ENCODE data around the gene OAS2. TPM values are rescaled to one million over a fixed set of nuclear protein-coding genes. Genes with fewer than 3 reads are reported as not detected.
"Not testable (repeated sequence)": the region's sequence is repeated elsewhere in the genome, so short reads cannot be mapped to it uniquely, and the experiment has no call there.

OAS2 gene
- total RNA-seq, 1 donor from 2014 or later = 0.36 TPM

DNA sequence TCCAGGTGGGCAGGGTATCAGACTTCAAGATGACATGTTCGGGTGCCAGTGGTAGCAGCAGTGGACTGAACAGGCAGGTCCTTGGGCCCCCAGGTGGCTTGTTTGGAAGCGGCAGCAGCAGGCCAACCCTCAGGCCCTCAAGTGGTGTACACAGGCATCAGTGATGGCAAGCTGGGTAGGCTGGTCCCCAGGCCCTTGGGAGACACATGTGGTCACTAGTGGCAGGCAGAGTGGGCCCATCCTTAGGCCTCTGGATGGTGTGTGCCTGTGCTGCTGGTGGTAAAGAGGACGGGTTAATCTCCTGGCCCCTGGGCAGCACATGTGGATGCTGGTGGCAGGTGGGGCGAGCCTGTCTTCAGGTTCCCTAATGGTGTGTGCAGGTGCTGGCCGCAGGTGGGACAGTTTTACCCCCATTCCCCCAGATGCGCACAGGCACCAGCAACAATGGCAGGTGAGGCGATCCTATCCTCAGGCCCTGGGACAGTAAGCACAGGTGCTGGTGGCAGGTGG is 8.0 kb downstream of the OAS2 start:
- H3K4me3 Mint-ChIP-seq = no peak overlapping the region
- H3K27me3 Mint-ChIP-seq (ENCODE audit: low read depth) = peaks cover 37% of the 10 kb centered on the region
- H3K4me1 Mint-ChIP-seq = no peaks in the 10 kb centered on the region
- H3K36me3 Mint-ChIP-seq = no peaks in the 10 kb centered on the region
- no peak overlapping the region for H3K27ac Mint-ChIP-seq
- TF ChIP-seq, protein P1, sequence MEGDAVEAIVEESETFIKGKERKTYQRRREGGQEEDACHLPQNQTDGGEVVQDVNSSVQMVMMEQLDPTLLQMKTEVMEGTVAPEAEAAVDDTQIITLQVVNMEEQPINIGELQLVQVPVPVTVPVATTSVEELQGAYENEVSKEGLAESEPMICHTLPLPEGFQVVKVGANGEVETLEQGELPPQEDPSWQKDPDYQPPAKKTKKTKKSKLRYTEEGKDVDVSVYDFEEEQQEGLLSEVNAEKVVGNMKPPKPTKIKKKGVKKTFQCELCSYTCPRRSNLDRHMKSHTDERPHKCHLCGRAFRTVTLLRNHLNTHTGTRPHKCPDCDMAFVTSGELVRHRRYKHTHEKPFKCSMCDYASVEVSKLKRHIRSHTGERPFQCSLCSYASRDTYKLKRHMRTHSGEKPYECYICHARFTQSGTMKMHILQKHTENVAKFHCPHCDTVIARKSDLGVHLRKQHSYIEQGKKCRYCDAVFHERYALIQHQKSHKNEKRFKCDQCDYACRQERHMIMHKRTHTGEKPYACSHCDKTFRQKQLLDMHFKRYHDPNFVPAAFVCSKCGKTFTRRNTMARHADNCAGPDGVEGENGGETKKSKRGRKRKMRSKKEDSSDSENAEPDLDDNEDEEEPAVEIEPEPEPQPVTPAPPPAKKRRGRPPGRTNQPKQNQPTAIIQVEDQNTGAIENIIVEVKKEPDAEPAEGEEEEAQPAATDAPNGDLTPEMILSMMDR (IDR thresholded peaks at IDR 0.05; ENCODE audit: unreplicated experiment) = no peak
- no peak for DNase-seq (ENCODE audit: low spot score in 2 of 2, unreplicated experiment in 2 of 2)
- H3K9me3 Mint-ChIP-seq = peaks cover 31% of the 10 kb centered on the region

DNA sequence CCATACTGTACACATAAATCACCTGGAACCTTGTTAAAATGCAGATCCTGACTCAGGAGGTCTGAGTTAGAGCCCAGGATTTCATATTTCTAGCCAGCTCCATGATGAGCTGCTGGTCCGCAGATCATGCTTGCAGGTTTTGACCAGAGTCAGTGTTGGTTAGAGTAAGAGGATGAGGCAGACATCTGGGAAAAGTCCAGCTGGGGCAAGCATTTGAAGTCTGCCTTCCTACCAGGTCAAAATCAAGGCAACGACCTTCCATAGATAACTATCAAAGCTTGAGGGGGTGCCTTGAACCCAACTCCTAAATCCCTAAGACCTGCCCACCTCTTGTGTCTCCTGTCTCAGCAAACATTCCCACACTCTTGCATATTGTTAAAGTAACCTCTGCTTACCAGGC is 9.2 kb downstream of the OAS2 start:
- no peak overlapping the region for H3K27ac Mint-ChIP-seq
- TF ChIP-seq, protein P1 (IDR thresholded peaks at IDR 0.05; ENCODE audit: unreplicated experiment) = no peak
- H3K36me3 Mint-ChIP-seq = no peaks in the 10 kb centered on the region
- DNase-seq (ENCODE audit: low spot score in 2 of 2, unreplicated experiment in 2 of 2) = no peak
- H3K4me3 Mint-ChIP-seq = no peak overlapping the region
- H3K27me3 Mint-ChIP-seq (ENCODE audit: low read depth) = peaks cover 30% of the 10 kb centered on the region
- H3K9me3 Mint-ChIP-seq = peaks cover 18% of the 10 kb centered on the region
- no peaks in the 10 kb centered on the region for H3K4me1 Mint-ChIP-seq

DNA sequence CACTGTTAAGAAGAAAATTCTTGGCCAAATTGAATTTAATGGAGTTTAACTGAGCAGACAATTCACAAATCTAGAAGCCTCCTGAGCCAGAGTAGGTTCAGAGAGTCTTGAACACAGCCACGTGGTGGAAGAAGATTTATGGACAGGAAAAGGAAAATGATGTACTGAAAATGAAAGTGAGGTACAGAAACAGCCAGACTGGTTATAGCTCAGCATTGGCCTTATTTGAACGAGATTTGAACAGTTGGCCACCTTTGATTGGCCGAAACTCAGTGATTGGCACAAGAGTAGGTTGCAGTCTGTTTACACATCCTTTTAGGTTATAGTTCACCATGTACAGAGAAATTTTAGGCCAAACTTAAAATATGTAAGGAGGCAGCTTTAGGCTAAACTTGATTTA is 9.9 kb downstream of the OAS2 start:
- DNase-seq (ENCODE audit: low spot score in 2 of 2, unreplicated experiment in 2 of 2) = no peak
- Mint-ChIP-seq H3K4me3 (no peak overlapping the region), H3K4me1 (no peaks in the 10 kb centered on the region), H3K9me3 (peaks cover 14% of the 10 kb centered on the region), H3K27me3 (ENCODE audit: low read depth) (peaks cover 30% of the 10 kb centered on the region), H3K27ac (no peak overlapping the region), H3K36me3 (no peaks in the 10 kb centered on the region)
- TF ChIP-seq, protein P1 (IDR thresholded peaks at IDR 0.05; ENCODE audit: unreplicated experiment) = no peak

DNA sequence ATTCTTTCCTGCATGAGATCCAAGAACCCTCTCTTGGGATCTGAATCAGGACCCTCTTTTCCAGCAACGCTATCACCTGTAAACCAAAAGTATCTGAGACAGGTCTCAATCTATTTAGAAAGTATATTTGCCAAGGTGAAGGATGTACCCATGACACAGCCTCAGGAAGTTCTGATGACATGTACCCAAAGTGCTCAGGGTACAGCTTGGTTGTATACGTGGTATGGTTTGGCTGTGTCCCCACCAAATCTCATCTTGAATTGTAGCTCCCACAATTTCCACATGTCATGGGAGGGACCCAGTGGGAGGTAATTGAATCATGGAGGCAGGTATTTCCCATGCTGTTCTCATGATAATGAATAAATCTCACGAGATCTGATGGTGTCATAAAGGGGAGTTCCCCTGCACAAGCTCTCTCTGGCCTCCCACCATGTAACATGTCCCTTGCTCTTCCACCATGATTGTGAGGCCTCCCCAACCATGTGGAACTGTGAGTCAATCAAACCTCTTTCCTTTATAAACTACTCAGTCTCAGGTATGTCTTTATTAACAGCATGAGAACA is 10.6 kb downstream of the OAS2 start:
- H3K27ac Mint-ChIP-seq; H3K36me3 Mint-ChIP-seq; H3K4me3 Mint-ChIP-seq; DNase-seq (ENCODE audit: low spot score in 2 of 2, unreplicated experiment in 2 of 2); H3K4me1 Mint-ChIP-seq: not testable (repeated sequence)
- Mint-ChIP-seq H3K9me3 (peaks cover 14% of the 10 kb centered on the region), H3K27me3 (ENCODE audit: low read depth) (peaks cover 30% of the 10 kb centered on the region)

DNA sequence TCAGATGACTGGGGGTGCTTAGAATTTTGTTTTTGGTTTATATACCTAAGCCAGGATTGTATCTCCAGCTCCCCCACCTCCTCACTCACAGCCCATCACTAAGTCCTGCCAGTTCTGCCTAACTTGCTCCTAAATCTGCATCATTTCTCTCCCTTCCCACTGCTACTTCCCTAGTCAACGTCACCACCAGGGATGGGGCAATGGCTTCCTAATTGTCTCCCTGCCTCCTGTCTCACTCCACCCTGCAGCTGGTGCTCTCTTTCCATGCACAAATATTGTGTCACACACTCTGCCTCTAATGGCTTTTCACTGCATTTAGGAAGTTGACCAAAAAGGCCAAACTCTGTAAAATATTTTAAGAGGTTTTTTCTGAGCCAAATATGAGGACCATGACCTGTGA is 11.5 kb downstream of the OAS2 start:
- H3K9me3 Mint-ChIP-seq = peaks cover 7% of the 10 kb centered on the region

More for the DNA sequence above, 11.5 kb downstream of the OAS2 start:
- TF ChIP-seq, protein P1 (IDR thresholded peaks at IDR 0.05; ENCODE audit: unreplicated experiment) = no peak
- H3K27ac Mint-ChIP-seq = no peak overlapping the region
- peaks cover 30% of the 10 kb centered on the region for H3K27me3 Mint-ChIP-seq (ENCODE audit: low read depth)
- no peaks in the 10 kb centered on the region for H3K4me1 Mint-ChIP-seq
- no peak overlapping the region for H3K4me3 Mint-ChIP-seq
- no peaks in the 10 kb centered on the region for H3K36me3 Mint-ChIP-seq
- DNase-seq (ENCODE audit: low spot score in 2 of 2, unreplicated experiment in 2 of 2) = no peak
